HT1080 (cell line): ENCODE measurements around the gene ZC3H12C. TPM values are rescaled to one million over a fixed set of nuclear protein-coding genes. Genes with fewer than 3 reads are reported as not detected.
"Not testable (repeated sequence)": the region's sequence is repeated elsewhere in the genome, so short reads cannot be mapped to it uniquely, and the experiment has no call there.

ENCODE experiments used
- DNase-seq: peaks from one replicate; pipeline ENCODE4 v3.0.0-alpha.2; 2015; ENCODE audit warnings: low read depth
- polyA plus RNA-seq, 2 experiments: library from polyadenylated mRNA; depleted of rRNA; stranded (reverse); fragments of >200 nt; gene quantifications; 2 replicates each; pipeline ENCODE4 v1.2.3, GENCODE V29; 2015
- total RNA-seq: library from RNA; depleted of rRNA; stranded (reverse); fragments of >200 nt; shearing (Covaris generic); gene quantifications from 2 replicates; pipeline ENCODE4 v1.2.3, GENCODE V29; 2014; rRNA removed

The ZC3H12C gene
- total RNA-seq, result 6.3 and 8.3 TPM in 2 replicates
- 4.5 and 5.2 TPM in 2 replicates for polyA plus RNA-seq (2015; cell fraction: cytosol; rRNA removed)
- 11.8 and 12.2 TPM in 2 replicates for polyA plus RNA-seq (2015; cell fraction: nucleus; rRNA removed)

GRCh38 chr11:110092515-110093406, at the start of gene ZC3H12C:
Gene ZC3H12C (plus strand): TSS chr11:110093392. CDS start chr11:110093412, 20 bp downstream.
- peak; percentile 86 for DNase-seq

GRCh38 chr11:110044226-110044968, 48.8 kb upstream of the ZC3H12C start:
- DNase-seq, result no peak

GRCh38 chr11:110046775-110047380, 46.3 kb upstream of the ZC3H12C start:
- DNase-seq, result no peak

GRCh38 chr11:110049501-110050200, 43.5 kb upstream of the ZC3H12C start:
- DNase-seq, result no peak

- DNase-seq, result no peak
Measured at GRCh38 chr11:110050201-110050506, 43.0 kb upstream of the ZC3H12C start.

GRCh38 chr11:110053848-110054414, 39.3 kb upstream of the ZC3H12C start:
- DNase-seq, result no peak

GRCh38 chr11:110056956-110057355, 36.2 kb upstream of the ZC3H12C start:
- DNase-seq, result no peak

- DNase-seq, result peak; percentile 43
Measured at GRCh38 chr11:110059706-110060463, 33.3 kb upstream of the ZC3H12C start.

GRCh38 chr11:110061296-110061695, 31.9 kb upstream of the ZC3H12C start:
- DNase-seq, result no peak

- DNase-seq, result no peak
Measured at GRCh38 chr11:110062247-110062646, 30.9 kb upstream of the ZC3H12C start.

GRCh38 chr11:110065189-110065588, 28.0 kb upstream of the ZC3H12C start:
- DNase-seq, result no peak

GRCh38 chr11:110068001-110068400, 25.2 kb upstream of the ZC3H12C start:
- DNase-seq, result not testable (repeated sequence)

- DNase-seq, result peak; percentile 96
Measured at GRCh38 chr11:110069158-110069737, 23.9 kb upstream of the ZC3H12C start.

- no peak for DNase-seq
Measured at GRCh38 chr11:110070176-110070575, 23.0 kb upstream of the ZC3H12C start.

GRCh38 chr11:110071197-110071596, 22.0 kb upstream of the ZC3H12C start:
- DNase-seq, result no peak

- no peak for DNase-seq
Measured at GRCh38 chr11:110072930-110073329, 20.3 kb upstream of the ZC3H12C start.

- DNase-seq, result no peak
Measured at GRCh38 chr11:110074499-110074898, 18.7 kb upstream of the ZC3H12C start.

GRCh38 chr11:110075105-110075846, 17.9 kb upstream of the ZC3H12C start:
- DNase-seq, result no peak

GRCh38 chr11:110075847-110076208, 17.4 kb upstream of the ZC3H12C start:
- no peak for DNase-seq
